Peyer's patch (tissue), 4 donors: Measurements from ENCODE around the gene SIK2.

ENCODE experiments used
- CTCF ChIP-seq, 6 experiments: fragments of 450-650 bp in 4 of 6; fragments of 200-600 bp in 2 of 6; sonication (generic) in 1 of 6; IDR thresholded peaks; one replicate each; pipeline ENCODE4 v1.5.1; 2017 to 2019; ENCODE audit warnings: antibody characterized with exemption in 6 of 6, mild to moderate bottlenecking in 3 of 6, moderate library complexity in 1 of 6
- POLR2A ChIP-seq, 2 donors: fragments of 450-650 bp; IDR thresholded peaks; one replicate each; pipeline ENCODE4 v1.5.1; 2017; ENCODE audit warnings: antibody characterized with exemption in 2 of 2, mild to moderate bottlenecking in 2 of 2, moderate library complexity in 2 of 2

- TF ChIP-seq CTCF (IDR thresholded peaks at IDR 0.05) (no peak), POLR2A (IDR thresholded peaks at IDR 0.05) (no peak)
These were observed 160.9 kb downstream of the SIK2 start for GRCh38 chr11:111762981-111763643.
